Measurements from ENCODE around the gene SLC25A17.
"Not testable (repeated sequence)": the region's sequence is repeated elsewhere in the genome, so short reads cannot be mapped to it uniquely, and the experiment has no call there.

The SLC25A17 gene

DNA sequence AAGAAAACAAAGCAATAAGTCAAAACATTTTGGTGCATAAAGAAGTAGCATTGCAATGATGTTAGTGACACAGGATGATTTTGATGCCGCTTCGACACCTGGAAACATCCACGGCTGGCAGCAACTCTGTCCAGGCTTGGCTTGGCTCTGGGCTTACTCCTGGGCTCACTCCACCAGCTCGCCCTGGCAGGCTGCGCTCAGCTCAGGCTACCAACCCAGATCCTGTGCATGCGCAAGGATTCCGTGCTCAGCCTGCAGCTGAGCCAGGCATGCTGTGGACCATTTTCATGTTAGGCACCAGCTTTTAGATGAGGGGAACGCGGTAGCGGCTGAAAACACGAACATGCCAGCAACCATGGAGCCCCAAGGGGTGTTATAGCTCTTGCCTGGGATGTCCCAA lies 66.0 kb downstream of the SLC25A17 start:
- no peak for DNase-seq

DNA sequence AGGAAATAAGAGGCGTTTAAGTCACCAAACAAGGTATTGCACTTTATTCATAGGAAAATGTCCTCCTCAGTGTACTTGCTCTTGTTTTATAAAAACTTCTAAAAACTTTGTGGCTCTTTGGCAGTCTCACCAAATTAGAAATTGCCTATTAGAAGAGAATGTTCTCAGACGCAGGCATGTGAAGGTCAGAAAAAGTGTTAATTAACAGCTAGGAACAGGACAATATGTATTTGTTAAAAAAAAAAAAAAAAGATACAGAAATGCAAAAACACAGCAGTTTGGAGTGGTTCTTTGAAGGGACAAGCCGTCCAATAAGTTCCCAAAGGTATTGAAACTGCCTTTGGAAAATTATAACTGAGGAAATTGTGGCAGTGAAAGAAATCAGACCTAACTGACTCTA lies 67.9 kb downstream of the SLC25A17 start:
- no peak for DNase-seq

DNA sequence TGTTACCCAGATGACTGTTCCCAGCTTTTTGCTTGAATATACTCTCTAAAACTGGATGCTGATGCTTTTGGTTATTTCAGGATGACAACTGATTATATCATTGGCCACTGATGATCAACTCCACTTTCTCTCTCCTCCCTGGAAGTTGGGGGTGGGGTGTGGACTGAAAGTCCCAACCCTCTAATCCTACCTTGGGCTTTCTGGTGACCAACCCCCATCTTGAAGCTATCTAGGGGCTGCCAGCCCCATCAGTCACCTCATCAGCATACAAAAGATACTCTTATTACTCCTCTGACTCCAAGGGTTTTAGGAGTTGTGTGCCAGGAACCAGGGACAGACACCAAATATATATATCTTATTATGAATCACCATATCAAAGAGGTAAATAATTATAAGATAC lies 69.3 kb downstream of the SLC25A17 start:
- no peak for DNase-seq

DNA sequence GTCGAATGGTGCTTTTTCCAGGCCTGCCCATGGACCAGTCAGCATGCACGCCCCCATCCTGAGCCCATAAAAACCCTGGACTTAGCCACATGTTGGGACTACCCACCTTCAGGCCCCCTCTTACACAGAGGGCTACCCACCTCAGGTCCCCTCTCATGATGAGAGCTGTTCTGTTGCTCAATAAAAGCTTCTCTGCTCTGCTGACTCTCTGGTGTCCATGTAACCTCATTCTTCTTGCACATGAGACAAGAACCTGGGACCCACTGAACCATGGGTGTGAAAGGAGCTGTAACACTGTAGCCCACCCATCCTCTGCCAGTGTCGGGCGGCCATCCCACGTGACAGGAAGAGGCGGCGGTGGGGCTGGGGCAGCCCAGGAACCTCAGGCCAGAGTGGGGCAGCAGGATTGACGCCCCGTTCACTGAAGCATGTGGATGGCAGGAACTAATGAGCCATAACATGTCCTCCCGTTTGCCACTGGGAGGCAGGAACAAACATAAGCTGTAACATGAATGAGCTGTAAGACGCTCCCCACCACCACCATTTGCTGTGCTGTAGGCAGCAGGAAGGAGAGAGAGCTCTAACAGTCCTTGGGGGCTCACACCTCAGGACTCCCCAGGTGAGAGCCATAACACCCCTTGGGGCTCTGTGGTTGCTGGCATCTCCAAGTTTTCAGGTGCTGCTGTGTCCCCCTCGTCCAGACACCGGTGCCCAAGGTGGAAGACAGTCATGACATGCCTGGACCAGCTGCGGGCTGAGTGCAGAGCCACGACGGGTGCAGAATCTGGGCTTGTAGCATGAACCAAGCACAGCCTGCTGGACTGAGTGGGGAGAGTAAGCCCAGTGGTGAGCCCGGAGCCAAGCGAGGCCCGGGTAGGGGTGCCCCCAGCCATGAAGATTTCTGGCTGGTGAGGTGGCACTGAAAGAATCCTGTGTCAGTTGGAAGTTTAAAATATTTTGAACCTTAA lies 70.5 kb downstream of the SLC25A17 start:
- no peak for DNase-seq

DNA sequence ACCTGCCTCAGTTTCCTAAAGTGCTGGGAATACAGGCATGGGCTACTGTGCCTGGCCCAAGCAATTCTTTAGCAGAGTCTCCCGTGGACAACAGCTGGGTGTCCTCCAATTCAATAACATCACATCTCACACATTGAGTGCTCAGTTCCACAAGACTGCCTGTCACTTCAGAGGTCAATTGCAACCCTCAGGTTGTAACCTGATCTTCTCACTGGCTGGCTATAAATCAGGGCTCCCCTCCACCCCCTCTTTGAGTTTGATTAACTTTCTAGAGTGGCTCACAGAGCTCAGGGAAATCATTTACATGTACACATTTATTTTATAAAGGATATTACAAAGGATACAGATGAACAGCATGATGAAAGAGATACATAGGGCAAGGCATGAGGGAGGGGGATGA lies 71.8 kb downstream of the SLC25A17 start:
- peak; percentile 39 for DNase-seq

DNA sequence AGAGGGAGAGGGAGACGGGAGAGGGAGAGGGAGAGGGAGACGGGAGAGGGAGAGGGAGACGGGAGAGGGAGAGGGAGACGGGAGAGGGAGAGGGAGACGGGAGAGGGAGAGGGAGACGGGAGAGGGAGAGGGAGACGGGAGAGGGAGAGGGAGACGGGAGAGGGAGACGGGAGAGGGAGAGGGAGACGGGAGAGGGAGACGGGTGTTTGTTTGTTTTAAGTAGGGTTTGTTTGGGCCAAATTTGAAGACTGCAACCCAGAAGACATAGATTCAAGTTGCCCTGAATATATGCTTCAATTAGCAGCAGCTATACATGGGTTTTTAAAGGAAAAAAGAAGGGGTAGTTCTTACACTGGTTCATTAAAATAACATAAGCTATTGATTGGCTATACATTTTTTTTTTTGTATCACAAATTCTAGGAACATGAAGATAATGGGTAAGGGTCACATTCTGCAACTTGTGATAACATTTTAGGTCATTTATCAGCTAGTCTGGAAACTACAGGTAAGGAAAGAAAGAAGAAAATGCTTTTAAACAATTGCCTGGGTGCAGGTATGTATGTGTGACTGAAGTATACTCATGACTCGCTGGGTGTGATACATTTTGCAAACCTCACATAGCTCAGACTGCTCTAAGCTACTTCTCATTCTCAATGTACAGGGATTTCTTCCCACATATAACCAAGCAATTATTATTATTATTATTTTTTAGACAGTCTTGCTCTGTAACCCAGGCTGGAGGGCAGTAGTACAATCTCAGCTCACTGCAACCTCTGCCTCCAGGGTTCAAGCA lies 72.5 kb downstream of the SLC25A17 start:
- peak; percentile 26 for DNase-seq

DNA sequence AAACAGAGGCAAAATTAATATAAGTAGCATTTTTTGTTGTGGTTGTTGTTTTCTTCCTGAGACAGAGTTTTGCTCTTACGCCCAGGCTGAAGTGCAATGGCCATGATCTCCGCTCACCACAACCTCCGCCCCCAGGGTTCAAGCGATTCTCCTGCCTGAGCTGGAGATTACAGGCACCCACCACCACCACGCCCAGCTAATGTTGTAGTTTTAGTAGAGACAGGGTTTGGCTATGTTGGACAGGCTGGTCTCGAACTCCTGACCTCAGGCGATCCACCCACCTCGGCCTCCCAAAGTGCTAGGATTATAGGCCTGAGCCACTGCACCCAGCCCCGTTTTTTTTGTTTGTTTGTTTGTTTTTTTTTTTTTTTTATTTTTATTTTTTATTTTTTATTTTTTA lies 75.4 kb downstream of the SLC25A17 start:
- DNase-seq = no peak

DNA sequence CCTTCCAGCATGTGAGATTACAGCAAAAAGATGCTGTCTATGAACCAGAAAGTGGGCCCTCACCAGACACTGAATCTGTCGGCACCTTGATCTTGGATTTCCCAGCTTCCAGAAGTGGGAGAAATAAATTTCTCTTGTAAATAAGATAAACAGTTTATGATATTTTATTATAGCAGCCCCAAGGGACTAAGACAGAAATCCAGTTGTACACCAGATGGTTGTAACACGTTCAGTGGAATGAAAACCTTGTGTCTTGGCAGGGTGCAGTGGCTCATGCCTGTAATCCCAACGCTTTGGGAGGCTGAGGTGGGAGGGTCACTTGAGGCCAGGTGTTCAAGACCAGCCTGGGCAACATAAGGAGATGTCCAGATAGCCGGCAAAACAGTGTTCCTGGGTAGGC lies 78.0 kb downstream of the SLC25A17 start:
- DNase-seq = no peak

DNA sequence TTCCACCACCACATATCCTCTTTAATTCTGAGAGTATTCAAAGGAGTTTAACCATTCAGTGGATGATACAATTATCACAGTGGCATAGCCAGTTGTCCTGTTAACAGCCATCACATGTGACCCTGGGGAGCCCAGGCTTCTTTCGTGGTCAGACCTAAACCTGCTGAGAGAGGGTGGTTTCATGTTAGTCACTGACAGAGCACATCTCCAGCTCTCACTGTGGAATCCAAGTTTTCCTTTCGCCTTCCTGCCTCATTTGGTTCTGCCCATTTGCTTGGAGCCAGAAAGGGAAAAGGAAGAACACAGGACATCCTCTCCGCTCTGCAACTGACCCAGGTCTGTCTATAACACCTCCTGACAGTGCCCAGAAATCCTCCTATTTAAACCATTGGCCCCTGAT lies 79.4 kb downstream of the SLC25A17 start:
- no peak for DNase-seq

DNA sequence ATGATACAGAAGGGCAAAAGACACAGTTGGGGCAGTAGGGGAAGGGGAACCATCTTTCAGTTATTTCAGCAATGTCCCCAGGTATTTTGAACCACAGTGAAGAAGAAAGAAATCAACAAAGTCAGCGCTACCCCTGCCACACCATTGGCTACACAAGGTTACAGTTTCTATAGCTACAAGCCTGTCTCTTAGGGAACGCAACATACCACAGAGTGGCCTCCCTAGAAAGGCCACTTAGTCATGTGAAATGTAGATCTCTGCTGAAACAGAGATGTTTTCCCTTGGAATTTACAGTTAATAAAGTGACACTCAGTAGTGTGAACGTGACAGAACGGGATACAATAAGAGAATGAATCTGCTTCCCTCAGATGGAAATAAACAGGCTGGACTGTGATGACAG lies 85.2 kb downstream of the SLC25A17 start:
- no peak for DNase-seq

DNA sequence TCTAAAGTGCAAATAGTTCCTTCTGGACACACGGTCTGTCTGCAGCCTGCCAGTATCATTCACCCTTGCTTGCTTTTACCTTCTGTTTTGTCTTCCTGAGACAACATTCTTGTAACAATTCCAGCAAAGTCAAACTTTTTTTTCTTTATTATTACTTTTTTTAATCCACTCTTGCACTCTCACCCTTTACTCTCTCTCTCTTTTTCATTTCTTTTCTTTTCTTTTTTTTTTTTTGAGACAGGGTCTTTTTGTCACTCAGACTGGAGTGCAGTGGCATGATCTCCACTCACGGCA lies 86.2 kb downstream of the SLC25A17 start:
- no peak for DNase-seq

DNA sequence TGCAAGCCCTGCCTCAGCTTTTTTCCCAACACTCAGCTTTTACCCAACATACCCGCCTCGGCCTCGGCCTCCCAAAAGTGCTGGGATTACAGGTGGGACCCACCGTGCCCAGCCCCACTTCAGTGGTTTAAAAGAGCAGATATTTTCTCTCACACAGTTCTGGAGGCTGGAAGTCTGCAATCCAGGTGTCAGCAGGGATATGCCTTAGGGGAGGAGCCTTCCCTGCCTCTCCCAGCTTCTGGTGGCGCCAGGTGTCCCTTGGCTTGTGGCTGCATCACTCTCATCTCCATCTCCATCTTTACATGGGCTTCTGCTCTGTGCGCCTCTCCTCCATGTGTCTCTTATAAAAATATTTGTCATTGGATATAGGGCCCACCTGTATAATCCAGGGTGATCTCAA lies 89.9 kb downstream of the SLC25A17 start:
- no peak for DNase-seq

DNA sequence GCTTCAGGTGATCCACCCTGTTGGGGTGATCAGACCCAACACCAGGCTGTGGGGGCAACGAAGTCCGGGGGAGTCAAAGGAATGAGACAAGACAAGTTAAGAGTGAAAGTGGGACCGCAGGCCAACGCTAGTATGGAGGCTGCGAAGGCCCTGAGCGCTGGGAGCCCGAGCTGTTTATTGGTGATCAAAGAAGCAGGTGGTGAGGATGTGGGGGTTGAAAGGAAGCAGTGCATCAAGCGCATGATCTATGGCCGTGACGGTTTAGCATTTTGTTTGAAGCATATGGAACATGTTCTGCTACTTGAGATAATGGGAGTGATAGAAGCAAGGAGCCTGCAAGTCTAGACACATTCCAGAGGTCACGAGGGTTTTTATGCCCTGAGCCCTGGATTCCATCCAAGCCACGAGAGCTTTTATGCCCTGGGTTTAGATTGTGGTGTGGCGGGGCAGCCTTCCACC lies 90.4 kb downstream of the SLC25A17 start:
- peak; percentile 19 for DNase-seq

DNA sequence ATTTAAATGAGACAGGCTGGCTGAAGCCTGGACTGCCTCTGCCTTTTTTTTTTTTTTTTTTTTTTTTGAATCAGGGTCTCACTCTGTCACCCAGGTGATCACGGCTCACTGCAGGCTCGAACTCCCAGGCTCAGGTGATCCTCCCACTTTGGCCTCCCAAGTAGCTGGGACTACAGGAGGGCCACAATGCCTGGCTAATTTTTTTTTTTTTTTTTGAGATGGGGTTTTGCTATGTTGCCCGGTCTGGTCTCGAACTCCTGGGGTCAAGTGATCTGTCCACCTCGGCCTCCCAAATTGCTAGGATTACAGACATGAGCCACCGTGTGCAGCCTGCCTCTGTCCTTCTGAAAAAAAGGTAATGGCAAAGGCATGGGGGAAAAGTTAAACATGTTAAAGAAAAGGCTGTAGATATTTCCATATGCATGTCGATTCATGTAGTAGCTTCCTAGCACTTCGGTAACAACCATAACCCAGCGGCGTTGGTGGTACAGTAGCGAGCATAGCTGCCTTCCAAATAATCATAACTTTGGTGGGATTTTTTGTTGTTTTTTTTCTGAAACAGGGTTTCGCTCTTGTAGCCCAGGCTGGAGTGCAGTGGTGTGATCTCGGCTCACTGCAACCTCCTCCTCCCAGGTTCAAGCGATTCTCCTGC lies 91.1 kb downstream of the SLC25A17 start:
- DNase-seq = no peak

DNA sequence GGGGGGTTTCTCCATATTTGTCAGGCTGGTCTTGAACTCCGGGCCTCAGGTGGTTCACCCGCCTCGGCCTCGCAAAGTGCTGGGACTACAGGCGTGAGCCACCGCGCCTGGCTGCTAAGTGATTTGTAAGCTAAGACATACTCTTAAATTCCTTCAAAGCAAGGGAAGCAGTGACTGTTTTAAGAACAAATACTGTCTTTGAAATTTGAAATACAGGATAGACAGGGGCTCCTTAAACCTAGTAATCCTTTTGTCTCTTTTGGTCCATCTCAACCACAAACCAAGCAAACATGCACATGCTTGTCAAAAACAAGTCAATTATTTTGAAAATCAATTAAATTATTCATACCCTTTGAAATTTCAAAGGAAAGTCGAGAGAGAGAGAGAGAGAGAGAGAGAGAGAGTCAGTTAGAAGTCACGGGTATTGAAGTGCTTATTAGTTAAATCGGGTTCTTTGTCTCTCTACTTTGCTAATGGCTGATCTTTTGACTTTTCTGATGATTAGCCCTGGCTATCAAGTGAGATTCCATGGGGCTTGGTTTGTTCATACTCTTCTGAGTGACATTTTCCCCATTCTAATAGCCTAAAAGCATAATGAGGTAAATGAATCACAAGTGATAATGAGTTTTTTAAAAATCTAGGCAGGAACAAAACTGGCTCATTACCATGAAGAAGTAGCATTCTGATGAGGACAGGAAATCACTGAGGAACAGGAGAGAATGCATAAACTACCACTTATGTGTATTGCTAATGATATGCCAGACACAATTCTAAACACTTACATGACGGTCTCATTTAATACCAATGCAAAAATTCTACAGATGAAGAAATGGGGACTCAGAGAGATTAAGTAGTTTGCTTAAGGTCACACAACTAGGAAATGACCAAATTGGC lies 91.8 kb downstream of the SLC25A17 start:
- no peak for DNase-seq

DNA sequence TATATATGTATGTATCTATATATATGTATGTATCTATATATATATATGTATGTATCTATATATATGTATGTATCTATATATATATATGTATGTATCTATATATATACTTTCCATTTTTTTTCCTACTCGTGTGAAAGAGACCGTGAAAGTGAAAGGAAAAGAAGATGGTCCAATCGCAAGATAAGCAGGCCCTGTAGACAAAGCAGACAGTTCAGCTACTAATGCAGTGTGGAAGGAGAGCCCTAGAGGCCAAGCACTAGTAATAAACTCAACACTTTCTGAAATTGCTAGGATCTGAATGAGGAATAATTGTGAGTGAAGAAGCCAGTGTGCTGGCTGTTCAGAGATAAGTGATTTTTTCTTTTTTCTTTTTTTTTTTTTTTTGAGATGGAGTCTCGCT lies 92.6 kb downstream of the SLC25A17 start:
- peak; percentile 44 for DNase-seq

DNA sequence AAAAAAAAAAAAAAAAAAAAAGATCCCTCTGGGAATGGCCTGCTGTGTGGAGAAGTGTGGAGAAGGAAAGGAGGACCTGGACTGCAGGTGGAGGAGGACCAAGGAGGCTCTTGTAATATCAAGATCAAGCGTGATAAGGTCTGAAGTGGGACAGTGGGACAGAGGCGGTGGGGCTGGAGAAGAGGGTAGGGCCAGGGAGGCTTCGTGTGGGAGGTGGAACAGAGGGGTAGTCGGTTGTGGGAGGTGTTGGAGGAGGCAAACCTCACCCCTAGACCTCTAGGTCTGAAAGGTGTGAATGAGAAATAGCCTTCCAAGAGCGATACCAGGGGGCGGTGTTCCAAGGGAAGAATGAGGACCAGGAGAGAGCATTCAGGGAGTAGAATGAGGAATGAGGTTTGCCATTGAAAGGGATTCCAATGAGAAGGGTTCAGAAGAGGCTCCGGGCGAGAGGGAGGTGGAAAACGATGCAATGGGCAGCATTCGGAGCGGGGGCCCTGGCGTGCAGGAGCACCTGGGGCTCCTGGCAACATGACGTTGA lies 95.7 kb downstream of the SLC25A17 start:
- DNase-seq = no peak

DNA sequence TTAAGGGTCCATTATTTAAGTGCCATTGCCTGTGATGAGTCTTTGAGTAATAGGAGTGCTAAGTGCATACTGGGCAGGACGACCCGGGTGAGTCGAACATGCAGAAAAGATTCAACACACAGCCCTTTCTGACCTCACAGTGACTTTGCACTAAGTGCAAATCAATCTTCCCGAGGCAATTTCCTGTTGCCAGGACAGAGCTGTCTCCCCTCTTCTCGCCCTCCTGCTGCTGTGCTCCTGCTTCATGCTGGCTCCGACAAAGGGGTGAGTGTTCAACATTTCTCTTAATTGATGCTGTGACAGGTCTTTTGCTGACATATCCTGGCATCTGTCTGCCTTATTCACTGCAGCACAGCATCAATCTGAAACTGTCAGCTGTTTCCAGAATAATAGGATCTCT lies 97.9 kb downstream of the SLC25A17 start:
- peak; percentile 36 for DNase-seq

DNA sequence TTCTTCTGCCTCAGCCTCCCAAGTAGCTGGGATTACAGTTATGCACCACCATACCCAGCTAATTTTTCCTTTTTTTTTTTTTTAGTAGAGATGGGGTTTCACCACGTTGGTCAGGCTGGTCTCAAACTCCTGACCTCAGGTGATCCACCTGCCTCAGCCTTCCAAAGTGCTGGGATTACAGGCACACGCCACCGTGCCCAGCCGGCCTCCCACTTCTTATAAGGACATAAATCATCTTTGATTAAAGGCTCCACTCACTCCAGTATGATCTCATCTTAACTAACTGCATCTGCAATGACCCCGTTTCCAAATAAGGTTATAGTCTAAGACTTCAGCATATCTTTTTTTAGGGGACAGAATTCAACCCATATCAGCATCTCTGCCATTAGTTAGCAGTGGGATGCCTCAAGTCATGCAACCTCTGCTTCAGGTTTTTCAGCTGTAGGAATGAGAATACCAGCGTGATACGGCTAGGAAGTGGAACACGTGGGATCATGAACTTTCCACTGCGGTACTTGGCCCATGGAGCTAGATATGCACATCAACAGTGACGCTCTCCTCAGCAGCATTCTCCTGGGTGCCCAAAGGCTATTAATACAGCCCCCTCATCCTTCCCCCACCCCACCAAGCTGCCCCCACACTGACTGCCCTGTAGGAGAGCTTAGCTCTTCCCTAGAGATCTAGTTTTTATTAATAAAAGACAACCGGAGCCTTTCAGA lies 98.4 kb downstream of the SLC25A17 start:
- no peak for DNase-seq

DNA sequence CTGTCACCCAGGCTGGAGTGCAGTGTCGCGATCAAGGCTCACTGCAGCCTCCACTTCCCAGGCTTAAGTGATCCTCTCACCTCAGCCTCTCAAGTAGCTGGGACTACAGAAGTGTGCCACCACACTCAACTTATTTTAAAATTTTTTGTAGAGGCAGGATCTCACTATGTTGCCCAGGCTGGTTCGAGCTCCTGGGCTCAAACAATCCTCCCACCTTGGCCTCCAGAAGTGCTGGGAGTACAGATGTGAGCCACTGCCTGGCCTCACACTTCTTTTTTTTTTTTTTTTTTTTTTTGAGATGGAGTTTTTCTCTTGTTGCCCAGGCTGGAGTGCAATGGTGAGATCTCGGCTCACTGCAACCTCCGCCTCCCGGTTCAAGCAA lies 99.0 kb downstream of the SLC25A17 start:
- not testable (repeated sequence) for DNase-seq

Data from DMS53 (cell line).